Activated naive CD4-positive, alpha-beta T cell treated with anti-CD3 and anti-CD28 coated beads, Interleukin-2, amount 50 U/mL, for 72 hours (primary cell): ENCODE measurements around the gene LRRC47. TPM values are rescaled to one million over a fixed set of nuclear protein-coding genes. Genes with fewer than 3 reads are reported as not detected.
"Not testable (repeated sequence)": the region's sequence is repeated elsewhere in the genome, so short reads cannot be mapped to it uniquely, and the experiment has no call there.

Source experiments
- ATAC-seq, 2 donors: fragments of 150-1000 bp; cut with Tn5 transposase; 2 replicates each; pipeline ENCODE4 v1.10.0; 2021; ENCODE audit warnings: mild to moderate bottlenecking in 2 of 2, moderate library complexity in 2 of 2
- DNase-seq, 2 donors: peaks; one replicate each; pipeline ENCODE4 v3.0.0; 2021 to 2022; ENCODE audit warnings: low spot score in 2 of 2
- H3K27ac Mint-ChIP-seq, 2 donors: one replicate each; pipeline ENCODE4 v1.8.0; 2022; ENCODE audit warnings: mild to moderate bottlenecking in 2 of 2, mixed read lengths in 2 of 2
- H3K36me3 Mint-ChIP-seq, 2 donors: one replicate each; pipeline ENCODE4 v1.8.0; 2022; ENCODE audit warnings: mixed read lengths in 2 of 2
- H3K9me3 Mint-ChIP-seq, 2 donors: one replicate each; pipeline ENCODE4 v1.8.0; 2022; ENCODE audit warnings: mixed read lengths in 2 of 2
- total RNA-seq, 2 donors: library from RNA; stranded (reverse); gene quantifications; one replicate each; pipeline ENCODE4 v1.2.3, GENCODE V29; 2022

LRRC47 gene
- total RNA-seq, 2 donors from 2014 or later, result 26.8 to 33.9 TPM

- no peak for ATAC-seq
- H3K36me3 Mint-ChIP-seq, result peaks cover 6 to 11% of the 10 kb centered on the region in 2 donors
- DNase-seq, result no peak
- H3K9me3 Mint-ChIP-seq, result no peaks in the 10 kb centered on the region
- H3K27ac Mint-ChIP-seq, result no peak overlapping the region
Observed at GRCh38 chr1:3749512-3749911, 46.8 kb downstream of the LRRC47 start.

GRCh38 chr1:3748316-3748900 is 47.9 kb downstream of the LRRC47 start:
- H3K27ac Mint-ChIP-seq, H3K9me3 Mint-ChIP-seq, ATAC-seq, DNase-seq: not testable (repeated sequence)
- peaks cover 6 to 11% of the 10 kb centered on the region in 2 donors for H3K36me3 Mint-ChIP-seq

- no peak for DNase-seq
- ATAC-seq, result no peak
- H3K9me3 Mint-ChIP-seq, result no peaks in the 10 kb centered on the region
- peaks cover 6 to 11% of the 10 kb centered on the region in 2 donors for H3K36me3 Mint-ChIP-seq
- H3K27ac Mint-ChIP-seq, result peak overlapping the region in 1 of 2 donors; percentile 17
Observed at GRCh38 chr1:3747903-3748302, 48.4 kb downstream of the LRRC47 start.

- ATAC-seq, result no peak
- no peak overlapping the region for H3K27ac Mint-ChIP-seq
- DNase-seq, result no peak
- peaks cover 6 to 11% of the 10 kb centered on the region in 2 donors for H3K36me3 Mint-ChIP-seq
- H3K9me3 Mint-ChIP-seq, result no peaks in the 10 kb centered on the region
Observed at GRCh38 chr1:3747522-3747848, 48.8 kb downstream of the LRRC47 start.

DNA sequence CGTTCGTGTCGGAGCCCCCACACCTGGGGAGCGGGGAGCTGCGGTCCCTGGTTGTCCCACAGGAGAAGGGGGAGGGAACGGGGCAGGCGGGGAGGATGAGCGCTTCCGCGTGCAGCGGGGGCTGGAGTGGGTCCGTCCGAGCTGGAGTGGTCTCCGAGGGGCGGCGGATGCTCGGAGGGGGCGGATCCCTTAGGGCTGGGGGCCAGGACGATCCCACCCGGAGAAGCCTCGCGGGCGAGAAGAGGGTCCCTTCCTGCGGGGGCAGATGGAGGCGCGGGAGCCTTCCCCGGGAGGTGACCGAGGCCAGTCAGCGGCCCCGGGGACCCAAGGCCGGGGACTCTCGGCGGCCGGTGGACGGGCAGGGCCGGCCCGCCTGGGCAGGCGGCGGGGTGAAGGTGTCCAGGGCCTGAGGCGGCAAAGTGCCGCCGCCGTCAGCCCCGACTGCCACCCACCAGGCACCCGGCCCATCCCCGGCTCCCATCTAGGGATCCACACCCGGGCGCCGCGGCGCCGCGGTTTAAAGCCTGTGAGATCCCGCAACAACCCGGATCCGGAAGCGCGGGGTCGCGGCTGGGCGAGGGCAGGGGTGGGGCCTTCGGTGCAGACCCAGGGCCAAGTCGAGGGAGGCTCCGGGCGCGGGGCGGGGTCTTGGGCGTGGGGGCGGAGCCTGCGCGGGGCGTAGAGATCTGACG is 49.3 kb downstream of the LRRC47 start:
- H3K9me3 Mint-ChIP-seq, result no peaks in the 10 kb centered on the region
- H3K27ac Mint-ChIP-seq, result peak overlapping the region; percentile 9 to 85
- peaks cover 6 to 11% of the 10 kb centered on the region in 2 donors for H3K36me3 Mint-ChIP-seq
- DNase-seq (peak; percentile 87 to 96), ATAC-seq (peak; percentile 99 to 100)

DNA sequence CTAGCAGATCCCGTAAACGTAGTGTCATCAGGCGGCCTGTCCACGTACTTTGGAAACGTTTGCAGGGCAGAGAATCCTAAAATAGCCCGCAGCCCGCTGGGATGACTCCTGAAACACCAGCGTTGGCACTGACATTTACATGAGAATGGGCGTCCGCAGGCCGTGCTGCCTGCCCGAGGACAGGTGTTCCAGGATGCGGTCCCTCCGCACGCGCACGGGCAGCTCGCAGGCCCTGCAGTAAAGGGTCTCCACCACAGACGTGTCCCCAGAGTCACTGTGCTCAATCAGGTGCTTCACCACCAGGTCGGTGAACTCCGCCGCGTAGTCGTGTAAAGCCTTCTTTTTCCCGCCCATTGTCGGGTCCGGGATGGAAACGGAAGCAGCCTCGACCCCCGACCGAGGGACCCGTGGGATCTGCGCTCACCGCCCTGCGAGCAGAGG is 49.9 kb downstream of the LRRC47 start:
- DNase-seq, result no peak
- Mint-ChIP-seq H3K9me3 (no peaks in the 10 kb centered on the region), H3K36me3 (peaks cover 6 to 11% of the 10 kb centered on the region in 2 donors), H3K27ac (peak overlapping the region; percentile 9 to 85)
- no peak for ATAC-seq

GRCh38 chr1:3745590-3746381 is 50.5 kb downstream of the LRRC47 start:
- no peak for ATAC-seq
- peak overlapping the region; percentile 33 to 85 for H3K27ac Mint-ChIP-seq
- DNase-seq, result no peak
- H3K9me3 Mint-ChIP-seq, result no peaks in the 10 kb centered on the region
- peaks cover 6 to 11% of the 10 kb centered on the region in 2 donors for H3K36me3 Mint-ChIP-seq

DNA sequence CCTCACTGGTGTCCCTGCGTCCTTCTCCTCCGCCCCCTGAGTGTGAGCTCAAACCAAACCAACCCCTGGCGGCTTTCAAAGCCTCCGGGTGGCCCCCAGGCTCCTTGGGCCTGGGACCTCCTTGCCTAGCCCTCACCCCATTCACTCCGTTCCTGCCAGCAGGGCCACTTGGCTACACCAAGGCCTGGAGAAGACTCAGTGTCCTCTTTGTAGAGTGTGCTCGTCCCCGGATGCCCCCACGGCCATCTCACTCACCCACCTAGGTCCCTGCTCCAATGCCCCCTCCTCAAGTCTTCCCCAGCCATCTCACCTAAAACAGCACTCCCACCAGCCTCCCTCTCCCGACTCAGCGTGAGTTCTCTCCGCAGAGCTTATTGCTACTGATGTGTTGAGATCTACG is 51.2 kb downstream of the LRRC47 start:
- Mint-ChIP-seq H3K9me3 (no peaks in the 10 kb centered on the region), H3K27ac (peak overlapping the region in 1 of 2 donors; percentile 85), H3K36me3 (peaks cover 6 to 11% of the 10 kb centered on the region in 2 donors)
- ATAC-seq, result no peak
- DNase-seq, result no peak

DNA sequence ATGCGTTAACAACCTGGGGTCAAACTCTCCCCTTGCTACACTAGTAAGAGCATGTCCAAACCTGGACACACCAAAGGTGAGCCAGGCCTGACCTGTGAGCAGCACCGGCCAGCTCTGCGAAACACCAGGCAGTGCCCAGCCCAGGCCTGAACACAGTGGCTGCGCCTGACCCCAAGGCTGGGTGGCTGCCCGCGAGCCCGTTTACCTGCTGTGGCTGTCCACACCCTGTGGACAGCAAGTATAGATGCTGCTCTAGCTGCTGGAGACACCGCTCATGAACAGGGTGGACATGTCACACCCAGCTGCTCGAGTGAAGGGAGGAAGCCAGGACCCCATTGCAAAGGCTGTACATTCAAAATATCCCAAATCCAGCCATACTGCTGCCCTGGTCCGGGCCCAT is 51.7 kb downstream of the LRRC47 start:
- ATAC-seq, result no peak
- H3K36me3 Mint-ChIP-seq, result peaks cover 6 to 11% of the 10 kb centered on the region in 2 donors
- DNase-seq, result no peak
- H3K9me3 Mint-ChIP-seq, result no peaks in the 10 kb centered on the region
- no peak overlapping the region for H3K27ac Mint-ChIP-seq

GRCh38 chr1:3743826-3744225 is 52.5 kb downstream of the LRRC47 start:
- Mint-ChIP-seq H3K27ac (no peak overlapping the region), H3K36me3 (peaks cover 6 to 11% of the 10 kb centered on the region in 2 donors), H3K9me3 (no peaks in the 10 kb centered on the region)
- DNase-seq (no peak), ATAC-seq (no peak)

- Mint-ChIP-seq H3K36me3 (peaks cover 6 to 11% of the 10 kb centered on the region in 2 donors), H3K27ac (no peak overlapping the region), H3K9me3 (no peaks in the 10 kb centered on the region)
- ATAC-seq, result no peak
- DNase-seq, result no peak
Observed at GRCh38 chr1:3743421-3743820, 52.9 kb downstream of the LRRC47 start.

- DNase-seq (no peak), ATAC-seq (no peak)
- Mint-ChIP-seq H3K9me3 (no peaks in the 10 kb centered on the region), H3K36me3 (peaks cover 6 to 11% of the 10 kb centered on the region in 2 donors), H3K27ac (no peak overlapping the region)
Observed at GRCh38 chr1:3742439-3743298, 53.6 kb downstream of the LRRC47 start.

DNA sequence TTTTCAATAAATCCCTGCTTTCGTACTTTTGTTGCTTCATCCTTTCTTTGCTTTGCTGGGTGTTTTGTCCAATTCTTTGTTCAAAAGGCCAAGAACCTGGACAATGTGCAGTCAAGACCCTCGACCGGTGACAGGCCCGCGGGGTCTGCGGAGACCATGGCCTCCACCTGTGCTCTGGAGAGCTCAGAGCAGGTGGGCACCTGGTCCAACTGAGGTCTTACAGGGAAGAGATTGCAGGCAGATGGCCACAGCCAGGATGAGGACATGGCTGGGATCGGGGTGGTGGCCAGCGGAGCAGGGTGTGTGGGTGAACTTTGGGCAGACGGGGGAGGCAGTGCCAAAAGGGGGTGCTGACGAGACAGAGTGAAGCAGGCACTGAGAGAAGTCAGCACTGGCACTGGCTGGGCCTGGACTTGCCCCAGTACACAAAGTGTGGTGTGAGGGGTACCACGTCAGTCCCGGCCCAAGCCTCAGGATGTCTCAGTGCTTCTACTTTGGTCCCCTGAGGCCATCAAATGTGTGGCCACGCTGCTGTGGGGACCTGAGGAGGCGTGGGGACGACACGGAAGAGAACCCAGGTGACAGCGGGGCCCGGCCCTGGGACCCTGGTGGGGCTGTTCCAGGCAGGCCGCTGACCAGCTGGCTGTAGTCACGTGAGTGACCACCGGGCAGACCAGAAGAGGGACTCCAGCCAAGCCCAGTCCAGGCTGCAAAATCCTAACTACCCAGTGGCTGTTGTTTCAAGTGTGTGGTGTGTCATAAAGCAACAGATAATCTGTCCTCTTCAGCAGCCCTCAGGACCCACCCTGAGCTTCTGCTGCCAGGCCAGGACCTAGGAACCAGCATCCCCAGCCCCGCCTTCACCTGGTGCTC is 54.5 kb downstream of the LRRC47 start:
- peaks cover 6 to 11% of the 10 kb centered on the region in 2 donors for H3K36me3 Mint-ChIP-seq
- ATAC-seq, result no peak

DNA sequence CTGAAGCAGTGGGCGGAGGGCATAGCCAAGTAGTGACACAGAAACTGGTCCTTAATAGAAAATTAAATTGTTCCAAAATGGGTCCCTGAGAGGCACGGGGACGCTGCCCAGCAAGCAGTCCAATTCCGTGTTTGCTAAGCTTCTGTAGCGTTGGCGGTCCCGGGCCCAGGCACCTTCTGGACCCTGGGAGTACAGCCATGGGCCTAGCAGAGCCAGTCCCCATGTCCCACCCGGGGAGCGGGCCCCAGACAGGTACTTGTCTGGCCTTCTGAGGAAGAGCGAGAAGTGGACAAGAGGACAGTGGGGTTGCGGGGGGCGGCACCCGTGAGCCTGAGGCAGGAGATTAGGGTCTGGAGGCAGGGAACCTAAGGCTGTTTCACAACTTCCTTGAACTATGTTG is 55.5 kb downstream of the LRRC47 start:
- Mint-ChIP-seq H3K27ac (no peak overlapping the region), H3K36me3 (peaks cover 6% of the 10 kb centered on the region in 2 donors), H3K9me3 (no peaks in the 10 kb centered on the region)
- DNase-seq (no peak), ATAC-seq (no peak)

More for the DNA sequence above, 54.5 kb downstream of the LRRC47 start:
- DNase-seq, result no peak
- no peaks in the 10 kb centered on the region for H3K9me3 Mint-ChIP-seq
- H3K27ac Mint-ChIP-seq, result peak overlapping the region; percentile 62 to 65

DNA sequence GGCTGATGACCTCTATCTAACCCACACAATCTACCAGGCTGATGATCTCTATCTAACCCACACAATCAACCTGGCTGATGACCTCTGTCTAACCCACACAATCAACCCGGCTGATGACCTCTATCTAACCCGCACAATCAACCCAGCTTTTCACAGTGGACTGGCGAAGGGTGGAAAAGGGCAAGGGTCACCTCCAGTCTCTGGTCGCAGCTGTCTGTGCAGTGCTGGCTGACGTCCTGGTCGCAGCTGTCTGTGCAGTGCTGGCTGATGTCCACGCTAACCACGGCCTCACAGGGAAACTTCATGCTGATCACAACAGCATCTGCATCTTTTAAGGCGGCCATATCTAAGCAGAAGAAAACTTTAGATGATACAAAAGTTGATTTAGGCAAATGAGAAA is 56.3 kb downstream of the LRRC47 start:
- H3K27ac Mint-ChIP-seq, result no peak overlapping the region
- DNase-seq (no peak), ATAC-seq (no peak)
- H3K9me3 Mint-ChIP-seq, result no peaks in the 10 kb centered on the region
- H3K36me3 Mint-ChIP-seq, result no peaks in the 10 kb centered on the region

DNA sequence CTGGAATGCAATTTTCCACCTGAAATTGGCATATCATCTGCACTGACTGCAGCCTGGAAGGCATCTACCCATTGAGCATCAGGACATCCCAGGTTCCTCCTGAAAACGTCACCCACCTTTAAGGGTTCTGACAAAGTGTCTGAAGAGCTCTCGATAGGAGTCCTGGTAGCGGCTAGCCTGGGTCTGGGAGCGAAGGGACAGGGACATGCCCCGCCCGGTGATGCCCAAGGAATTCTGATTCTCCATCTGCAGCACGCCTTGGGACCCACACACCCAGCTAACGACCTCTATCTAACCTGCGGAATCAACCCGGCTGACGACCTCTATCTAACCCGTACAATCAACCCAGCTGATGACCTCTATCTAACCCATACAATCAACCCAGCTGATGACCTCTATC is 57.4 kb downstream of the LRRC47 start:
- DNase-seq, result no peak
- Mint-ChIP-seq H3K36me3 (no peaks in the 10 kb centered on the region), H3K9me3 (no peaks in the 10 kb centered on the region), H3K27ac (no peak overlapping the region)
- no peak for ATAC-seq
